ENCODE results near the gene CTRB2.

DNA sequence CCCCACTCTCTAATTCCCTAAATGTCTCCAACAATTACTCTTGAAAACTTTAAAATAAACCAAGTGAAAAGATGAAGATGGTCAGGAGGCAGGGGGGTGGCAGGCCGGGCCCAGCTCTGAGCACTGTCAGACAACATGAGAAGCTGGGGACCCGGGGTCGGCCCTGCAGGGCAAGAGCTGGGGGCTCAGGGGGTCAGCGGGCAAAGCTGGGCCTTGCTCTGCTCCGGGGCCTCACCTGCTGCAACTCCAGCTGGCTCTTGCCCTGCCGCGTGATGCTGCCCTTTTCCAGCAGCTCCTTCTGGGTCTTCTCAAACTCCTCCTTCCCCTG, 26.6 kb upstream of the CTRB2 start:
- TF ChIP-seq, protein P1, sequence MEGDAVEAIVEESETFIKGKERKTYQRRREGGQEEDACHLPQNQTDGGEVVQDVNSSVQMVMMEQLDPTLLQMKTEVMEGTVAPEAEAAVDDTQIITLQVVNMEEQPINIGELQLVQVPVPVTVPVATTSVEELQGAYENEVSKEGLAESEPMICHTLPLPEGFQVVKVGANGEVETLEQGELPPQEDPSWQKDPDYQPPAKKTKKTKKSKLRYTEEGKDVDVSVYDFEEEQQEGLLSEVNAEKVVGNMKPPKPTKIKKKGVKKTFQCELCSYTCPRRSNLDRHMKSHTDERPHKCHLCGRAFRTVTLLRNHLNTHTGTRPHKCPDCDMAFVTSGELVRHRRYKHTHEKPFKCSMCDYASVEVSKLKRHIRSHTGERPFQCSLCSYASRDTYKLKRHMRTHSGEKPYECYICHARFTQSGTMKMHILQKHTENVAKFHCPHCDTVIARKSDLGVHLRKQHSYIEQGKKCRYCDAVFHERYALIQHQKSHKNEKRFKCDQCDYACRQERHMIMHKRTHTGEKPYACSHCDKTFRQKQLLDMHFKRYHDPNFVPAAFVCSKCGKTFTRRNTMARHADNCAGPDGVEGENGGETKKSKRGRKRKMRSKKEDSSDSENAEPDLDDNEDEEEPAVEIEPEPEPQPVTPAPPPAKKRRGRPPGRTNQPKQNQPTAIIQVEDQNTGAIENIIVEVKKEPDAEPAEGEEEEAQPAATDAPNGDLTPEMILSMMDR (IDR thresholded peaks at IDR 0.05) = no peak
- no peak for TF ChIP-seq CHD2 (IDR thresholded peaks at IDR 0.05; ENCODE audit: low read length, partially characterized antibody)
- no peak for TF ChIP-seq POLR2AphosphoS5 (IDR thresholded peaks at IDR 0.05; ENCODE audit: low read depth, low read length)

All from SK-N-SH (cell line).